ENCODE measurements around the gene SART3.

SART3 gene

DNA sequence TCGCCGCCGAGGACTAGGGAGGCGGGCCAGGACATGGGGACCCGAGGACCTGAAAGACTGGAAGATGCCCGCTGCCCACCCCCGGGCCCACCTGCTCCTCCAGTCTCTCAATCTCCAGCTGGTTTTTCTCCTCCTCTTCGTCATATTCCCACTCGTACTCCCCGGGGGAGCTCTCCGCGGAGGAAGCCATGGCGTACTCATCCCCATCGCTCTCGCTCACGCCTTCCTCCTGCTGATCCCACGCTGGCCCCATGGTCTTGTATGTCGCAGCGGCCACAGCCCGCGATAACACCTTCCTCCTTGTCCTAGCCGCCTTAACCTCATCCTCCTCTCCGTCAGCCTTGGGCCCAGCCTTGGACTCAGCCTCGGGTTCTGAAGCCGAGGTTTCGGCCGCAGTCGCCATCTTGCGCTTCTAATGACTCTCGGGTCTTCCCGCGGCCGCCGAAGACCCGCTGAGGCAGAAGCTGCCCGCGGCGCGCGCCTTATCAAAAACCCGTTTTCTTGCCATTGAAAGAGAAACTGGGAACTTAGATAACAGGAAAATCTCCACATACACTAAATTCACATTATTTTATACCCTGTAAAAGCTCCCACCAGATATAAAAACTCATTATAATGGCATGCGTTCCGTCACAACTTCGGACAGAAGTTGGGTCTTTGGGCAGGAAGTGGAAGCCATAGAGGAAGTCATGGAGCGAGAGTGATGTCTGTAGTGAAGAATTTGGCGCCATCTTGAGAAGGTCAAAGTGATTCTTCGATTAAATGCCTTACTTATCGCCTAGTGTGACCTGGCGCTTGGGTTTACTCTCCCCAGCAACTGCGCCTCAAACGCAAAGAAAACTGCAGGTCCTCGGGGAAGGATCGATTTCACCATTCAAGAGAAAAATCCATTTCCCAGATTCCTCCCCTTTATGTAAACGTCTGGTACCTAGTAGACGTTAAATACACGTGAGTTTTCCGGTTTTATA is at the start of gene SART3:
Gene SART3 (minus strand): TSS at position 422 of the 968 bp plus-strand sequence. CDS start 19 bp downstream, at position 403.
- DNase-seq: peak; percentile 90

GRCh38 chr12:108610336-108610815 is 49.4 kb upstream of the SART3 start:
- no peak for DNase-seq

GRCh38 chr12:108609537-108610335 is 48.8 kb upstream of the SART3 start:
- peak; percentile 93 for DNase-seq

GRCh38 chr12:108608616-108609015 is 47.6 kb upstream of the SART3 start:
- peak; percentile 25 for DNase-seq

DNA sequence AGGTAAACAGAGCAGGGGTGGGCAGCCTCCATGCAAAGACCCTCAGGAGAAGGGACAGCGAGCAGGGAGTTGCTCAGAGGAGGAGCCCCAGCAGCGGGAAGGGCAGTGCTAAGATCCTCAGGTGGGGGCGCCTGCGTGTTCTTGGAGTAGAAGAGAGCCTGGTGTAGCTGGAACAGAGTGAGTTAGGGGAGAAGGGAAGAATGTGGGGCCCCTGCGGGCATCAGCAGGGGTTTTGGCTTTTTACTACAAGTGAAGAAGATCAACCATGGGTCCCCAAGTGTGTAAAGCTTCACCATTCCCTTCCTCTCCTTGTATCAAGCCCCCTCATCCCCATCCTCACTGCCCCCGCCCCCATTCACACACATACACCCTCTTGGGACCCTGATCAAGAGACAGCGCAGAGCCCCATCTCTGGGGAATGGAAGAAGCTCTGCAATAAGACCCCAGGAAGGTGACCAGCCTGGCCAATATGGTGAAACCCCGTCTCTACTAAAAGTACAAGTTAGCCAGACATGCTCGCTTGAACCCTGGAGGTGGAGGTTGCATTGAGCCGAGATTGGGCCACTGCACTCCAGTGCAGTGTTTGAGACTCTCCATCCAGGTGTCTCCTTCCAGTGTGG is 47.1 kb upstream of the SART3 start:
- peak; percentile 23 for DNase-seq

DNA sequence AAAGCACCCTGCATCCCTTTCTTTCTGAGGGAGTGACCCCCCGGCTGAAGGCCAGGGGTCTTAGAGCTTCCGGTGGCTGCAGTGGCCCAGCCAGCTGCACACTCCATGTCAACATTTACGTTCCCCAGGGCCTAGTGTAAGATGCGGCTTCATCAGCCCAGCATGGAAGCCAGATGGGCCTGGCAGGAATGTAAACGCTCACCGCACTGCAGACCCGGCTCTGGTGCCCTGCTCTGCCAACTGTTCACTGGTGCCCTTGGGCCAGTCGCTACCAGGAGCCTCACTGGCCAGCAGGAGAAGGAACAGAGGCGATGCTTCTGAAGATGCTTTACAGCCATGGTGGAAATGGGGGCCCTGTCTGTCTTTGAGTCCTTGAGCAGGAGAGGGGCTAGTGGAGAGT is 45.5 kb upstream of the SART3 start:
- DNase-seq: no peak

- peak; percentile 22 for DNase-seq
These were observed 44.9 kb upstream of the SART3 start for GRCh38 chr12:108605690-108606406.

DNA sequence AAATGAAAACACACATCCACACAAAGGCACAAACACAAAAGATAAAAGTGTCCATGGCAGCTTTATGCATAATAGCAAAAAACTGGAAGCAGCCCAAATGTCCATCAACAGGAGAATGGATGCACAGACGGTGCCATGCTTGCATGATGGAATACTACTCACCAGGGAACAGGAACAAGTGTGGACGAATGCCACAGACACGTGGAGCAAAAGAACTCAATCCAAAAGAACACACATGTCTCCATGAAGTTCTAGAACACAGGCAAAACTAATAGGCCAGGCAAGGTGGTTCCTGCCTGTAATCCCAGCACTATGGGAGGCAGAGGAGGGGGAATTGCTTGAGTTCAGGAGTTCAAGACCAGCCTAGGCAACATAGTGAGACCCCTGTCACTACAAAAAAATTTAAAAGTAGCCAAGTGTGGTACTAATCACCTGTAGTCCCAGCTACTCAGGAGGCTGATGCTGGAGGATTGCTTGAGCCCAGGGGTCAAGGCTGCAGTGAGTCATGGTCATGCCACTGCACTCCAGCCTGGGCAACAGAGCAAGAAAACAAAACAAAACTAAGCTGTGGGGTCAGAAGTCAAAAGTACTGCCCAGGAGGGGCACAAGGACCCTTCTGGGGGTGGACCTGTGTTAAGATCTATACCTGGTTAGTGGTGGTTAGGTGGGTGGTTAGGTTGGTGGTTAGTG is 44.2 kb upstream of the SART3 start:
- DNase-seq: no peak

DNA sequence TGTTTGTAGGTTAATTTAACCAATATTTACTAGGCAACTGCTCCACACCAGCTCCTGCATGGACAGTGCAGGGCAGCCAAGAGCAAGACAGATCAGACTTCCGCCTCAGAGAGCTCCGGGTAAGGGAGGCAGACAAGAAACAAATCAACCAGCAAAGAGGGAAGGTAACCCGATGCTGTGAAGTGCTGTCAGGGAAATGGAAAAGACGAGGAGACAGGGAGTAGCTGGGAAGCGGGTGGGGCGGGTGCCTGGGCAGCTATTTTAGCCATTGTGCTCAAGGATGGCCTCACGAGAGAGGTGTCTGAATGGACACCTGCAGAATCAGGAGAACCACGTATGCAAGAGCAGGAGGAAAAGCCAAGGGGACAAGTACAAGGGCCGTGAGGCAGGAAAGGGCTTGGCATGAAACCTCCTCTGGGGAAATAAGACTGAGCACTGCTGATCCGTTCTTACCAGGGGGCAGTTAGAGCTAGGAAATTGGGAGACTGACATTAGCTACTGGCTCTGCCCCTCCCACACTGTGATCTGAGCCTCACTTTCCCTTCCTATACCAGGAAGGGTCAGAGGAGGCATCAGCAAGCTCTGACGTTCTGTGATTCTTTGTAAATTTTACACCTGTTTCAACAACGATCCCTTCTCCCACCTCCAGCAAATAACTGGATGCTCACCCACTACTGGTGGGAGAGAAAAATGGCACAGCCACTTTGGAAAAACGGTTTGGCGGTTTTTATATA is 43.4 kb upstream of the SART3 start:
- peak; percentile 25 for DNase-seq

DNA sequence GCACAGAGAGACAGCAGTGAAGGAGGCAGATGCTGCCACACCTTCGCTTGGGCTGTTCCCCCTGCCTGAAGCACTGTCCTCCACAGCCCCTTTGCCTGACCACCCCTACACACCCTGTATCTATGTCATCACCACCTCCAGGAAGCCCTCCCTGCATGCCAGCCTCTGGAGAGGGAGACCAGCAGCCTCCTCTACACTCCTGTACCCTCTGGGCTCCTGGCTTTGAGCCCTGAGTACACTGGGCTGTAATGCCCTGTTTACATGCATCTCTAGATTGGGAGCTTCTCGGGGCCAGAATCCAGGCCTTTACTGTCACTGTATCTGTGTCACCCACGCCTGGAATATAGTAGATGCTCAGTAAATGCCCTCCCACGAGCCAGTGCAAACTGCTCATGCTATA is 42.8 kb upstream of the SART3 start:
- DNase-seq: no peak

- DNase-seq: peak; percentile 74
These were observed 42.2 kb upstream of the SART3 start for GRCh38 chr12:108602976-108603704.

DNA sequence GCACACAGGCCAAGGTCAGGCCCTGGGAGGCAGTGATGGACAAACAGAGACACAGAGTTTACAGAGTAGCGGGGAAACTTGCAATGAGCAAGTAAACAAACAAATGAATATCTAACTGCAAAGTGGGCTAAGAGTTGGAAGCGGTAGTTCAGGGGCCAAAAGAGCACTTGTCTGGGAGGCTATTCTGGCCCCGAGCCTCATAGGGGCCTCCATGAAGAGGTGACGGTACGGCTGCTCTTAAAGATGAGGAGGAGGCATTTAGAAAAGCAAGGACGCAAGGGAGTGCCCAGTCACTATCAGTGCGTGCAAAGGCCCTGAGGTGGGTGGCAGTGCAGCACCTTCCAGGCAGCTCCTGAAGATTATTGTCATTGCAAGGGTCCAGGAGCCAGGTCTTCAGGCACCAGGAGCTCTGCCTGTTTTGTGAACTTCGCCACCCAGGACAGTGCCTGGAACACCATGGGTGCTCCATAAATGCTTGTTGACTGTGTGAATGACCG is 41.3 kb upstream of the SART3 start:
- DNase-seq: no peak

DNA sequence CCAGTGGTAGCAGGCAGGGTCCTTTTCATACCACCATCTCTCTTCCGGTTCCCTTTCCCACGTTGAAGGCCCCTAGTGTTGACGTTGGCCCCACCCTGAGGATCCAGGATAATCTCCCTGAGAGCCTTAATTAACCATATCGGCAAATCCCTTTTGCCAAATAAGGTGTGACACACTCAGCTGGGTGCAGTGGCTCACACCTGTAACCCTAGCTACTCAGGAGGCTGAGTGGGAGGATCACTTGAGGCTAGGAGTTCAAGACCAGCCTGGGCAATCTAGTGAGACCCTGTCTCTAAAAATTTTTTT is 39.7 kb upstream of the SART3 start:
- DNase-seq: no peak

- no peak for DNase-seq
These were observed 39.2 kb upstream of the SART3 start for GRCh38 chr12:108599948-108600701.

DNA sequence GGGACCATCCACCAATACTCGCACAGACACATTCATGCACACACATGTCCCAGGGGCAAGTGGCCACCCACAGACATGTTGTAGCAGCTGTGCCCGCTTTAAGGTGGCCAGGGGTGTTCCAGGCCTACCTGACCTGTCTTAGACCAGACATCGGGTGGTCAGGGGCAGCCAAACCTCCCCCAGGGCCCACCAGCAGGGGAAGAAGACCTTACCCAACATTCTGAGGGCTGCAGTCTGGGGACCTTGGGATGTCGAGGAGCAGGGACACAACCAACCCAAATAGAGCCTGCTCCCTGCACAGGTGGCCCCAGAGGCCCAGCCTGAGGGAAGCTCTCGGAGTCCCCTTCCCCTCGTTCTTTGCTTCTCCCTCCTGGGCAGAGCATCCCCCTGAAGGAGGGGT is 38.6 kb upstream of the SART3 start:
- no peak for DNase-seq

GRCh38 chr12:108598553-108599250 is 37.7 kb upstream of the SART3 start:
- DNase-seq: no peak

DNA sequence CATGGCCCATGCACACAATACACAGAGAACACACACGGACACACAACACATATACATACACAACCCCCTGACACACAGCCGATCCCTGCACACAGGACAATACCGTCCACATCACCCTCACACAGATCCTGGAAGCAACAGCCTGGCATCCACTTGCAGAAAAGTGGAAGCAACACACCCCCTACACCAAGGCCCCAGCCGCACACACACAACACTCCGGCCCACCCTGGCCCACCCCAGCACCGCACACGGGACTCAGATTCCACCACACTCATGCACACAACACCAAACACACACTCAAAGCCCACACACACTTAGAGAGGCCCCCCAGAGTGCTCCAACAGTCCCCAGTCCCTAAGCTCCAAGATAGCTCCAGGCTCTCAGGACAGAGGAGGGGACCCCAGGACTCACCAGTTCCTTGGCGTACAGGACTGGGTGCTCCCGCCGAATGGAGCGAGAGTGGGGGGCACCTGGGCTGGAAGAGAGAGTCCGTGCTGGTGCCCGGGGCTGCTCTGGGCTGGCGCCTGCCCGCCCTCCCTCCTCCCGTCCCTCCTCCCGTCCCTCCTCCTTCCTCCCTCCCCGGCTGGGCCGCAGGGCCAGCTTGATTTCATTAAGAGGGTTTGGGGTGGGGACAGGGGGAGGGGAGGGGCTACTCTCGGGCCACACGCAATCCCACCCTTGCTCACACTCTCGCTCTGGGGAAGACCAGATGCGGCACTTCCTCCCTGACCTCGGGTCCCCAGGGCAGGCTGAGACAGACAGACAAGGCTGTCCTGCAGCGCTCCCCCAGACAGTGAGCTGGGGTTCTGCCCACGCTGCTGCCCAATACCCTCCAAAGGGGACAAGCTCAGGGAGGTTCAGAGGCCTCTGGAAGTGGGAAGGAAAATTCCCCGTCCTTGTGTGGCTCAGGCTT is 36.8 kb upstream of the SART3 start, which contains the start of gene TMEM119:
Gene TMEM119 (minus strand): TSS at position 526 of the 913 bp plus-strand sequence. CDS start 5,701 bp downstream, outside the sequence.
- DNase-seq: peak; percentile 86
